GM19324 (cell line): ENCODE data around the gene PDHX.

Source experiments
- ATAC-seq: cut with Tn5 transposase; IDR thresholded peaks from one replicate; pipeline ENCODE4 v1.9.1; 2021; ENCODE audit warnings: mild to moderate bottlenecking, moderate library complexity; ENCODE audit not compliant: unreplicated experiment, low FRiP score

PDHX gene

DNA sequence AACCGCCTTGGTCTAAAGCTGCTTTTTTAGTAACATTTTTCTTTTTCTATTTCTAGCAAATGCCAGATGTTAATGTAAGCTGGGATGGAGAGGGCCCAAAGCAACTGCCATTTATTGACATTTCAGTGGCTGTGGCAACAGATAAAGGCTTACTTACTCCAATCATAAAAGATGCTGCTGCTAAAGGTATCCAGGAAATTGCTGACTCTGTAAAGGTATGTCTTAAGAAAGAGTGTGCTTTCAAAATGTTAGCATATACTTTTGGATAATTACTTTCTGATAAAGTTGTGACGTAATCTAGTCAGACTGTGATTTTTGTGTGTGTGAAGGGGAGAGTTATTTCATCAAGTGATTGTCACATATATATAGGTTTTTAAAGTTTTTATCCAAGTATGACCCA, 68.1 kb downstream of the PDHX start:
- no peak for ATAC-seq

DNA sequence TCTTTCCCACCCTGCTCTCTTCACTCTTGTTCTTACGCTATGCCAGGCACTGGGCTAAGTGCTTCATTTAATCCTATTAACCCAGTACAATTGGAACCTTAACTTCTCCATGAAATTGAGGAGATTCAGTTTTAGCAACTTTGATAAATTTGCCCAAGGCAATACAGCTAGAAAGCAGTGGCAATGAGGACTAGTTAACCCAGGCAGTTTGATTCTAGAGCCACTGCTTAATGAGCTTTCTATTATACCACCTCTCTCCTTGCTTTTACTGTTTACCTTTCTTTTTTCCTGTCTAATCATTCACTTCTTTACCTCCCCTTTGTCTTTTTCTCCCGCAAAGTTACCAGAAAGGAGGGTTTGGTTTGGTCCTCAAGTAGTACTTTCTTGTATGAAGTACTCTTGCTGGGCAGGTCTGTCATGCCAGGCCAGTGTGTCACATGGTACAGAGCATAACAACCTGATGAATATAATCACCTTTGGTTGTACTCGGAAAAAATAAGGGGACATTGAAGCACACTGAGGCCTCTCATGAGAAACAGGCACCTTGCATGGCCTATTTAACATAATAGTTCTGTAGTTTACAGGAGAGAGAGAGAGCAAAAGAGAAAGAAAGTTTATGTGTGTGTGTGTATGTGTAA, 70.6 kb downstream of the PDHX start:
- ATAC-seq: no peak

DNA sequence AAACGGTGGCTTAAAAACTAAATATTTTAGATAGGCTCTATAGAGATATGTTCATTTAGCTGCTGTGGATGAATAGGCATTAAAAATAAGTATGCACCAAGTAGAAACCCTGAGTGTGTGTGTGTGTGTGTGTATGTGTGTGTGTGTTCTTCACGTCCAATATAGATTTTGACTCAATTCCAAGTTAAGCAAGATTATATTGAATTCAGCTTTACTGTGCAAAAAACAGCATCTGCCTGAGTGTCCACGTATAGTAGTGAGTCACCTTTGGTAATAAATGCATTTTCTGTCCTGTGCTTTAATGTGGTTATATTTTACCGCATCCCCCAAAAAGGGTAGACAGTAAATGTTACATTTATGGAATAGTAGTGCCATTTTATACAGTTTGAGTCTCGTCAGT, 71.2 kb downstream of the PDHX start:
- ATAC-seq: no peak

DNA sequence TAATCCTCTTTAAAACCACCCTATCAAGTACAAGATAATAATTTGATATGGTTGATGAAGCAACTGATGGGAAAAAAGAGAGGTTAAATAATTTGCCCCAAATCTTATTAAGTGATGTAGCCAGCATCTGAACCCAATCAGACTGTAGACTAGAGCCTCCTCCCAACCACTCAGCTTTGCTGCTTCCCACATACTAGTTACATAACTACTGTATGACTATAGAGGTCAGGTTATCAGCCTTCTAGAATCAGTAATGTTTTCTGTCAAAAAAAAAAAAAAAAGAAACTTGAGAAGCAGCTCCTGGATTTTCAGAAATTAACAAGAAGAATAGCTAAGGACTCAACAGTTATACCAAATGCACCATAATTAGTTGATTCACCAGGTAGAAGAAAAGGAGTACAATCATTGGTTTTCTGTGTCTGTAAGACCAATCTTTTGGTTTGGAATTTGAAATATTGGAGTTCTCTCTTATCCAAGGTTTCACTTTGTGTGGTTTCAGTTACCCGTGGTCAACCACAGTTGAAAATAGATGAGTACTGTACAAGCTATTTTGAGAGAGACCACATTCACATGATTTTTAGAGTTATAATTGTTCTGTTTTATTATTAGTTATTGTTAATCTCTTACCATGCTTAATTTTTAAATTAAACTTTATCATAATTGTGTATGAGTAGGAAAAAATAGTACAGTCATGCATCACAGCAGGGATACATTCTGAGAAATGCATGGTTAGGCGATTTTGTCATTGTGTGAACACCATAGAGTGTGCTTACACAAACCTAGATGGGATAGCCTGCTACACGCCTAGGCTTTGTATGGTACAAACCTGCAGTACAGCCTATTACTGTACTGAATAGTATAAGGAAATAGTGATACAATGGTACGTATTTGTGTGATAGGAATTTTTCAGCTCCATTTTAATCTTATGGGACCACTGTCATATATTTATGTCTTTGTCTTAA, 72.2 kb downstream of the PDHX start:
- no peak for ATAC-seq

DNA sequence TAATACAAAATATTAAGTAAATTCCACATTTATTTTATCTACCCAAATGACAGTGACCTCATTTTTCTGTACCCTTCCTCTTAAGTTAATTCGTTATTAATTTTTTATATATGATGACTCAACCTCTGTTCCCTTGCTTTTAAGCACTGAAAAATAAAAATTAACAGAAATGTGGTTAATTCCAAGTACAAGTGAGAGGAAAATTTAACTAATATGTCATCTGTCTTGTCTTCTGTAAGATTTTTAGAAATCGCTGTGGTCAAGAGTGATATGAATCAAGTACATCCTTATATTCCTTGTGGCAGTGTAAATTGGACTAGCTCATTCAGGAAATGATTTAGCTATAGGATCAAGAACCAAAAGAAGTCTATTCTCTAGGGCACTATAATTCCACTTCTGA, 74.5 kb downstream of the PDHX start:
- ATAC-seq: no peak

DNA sequence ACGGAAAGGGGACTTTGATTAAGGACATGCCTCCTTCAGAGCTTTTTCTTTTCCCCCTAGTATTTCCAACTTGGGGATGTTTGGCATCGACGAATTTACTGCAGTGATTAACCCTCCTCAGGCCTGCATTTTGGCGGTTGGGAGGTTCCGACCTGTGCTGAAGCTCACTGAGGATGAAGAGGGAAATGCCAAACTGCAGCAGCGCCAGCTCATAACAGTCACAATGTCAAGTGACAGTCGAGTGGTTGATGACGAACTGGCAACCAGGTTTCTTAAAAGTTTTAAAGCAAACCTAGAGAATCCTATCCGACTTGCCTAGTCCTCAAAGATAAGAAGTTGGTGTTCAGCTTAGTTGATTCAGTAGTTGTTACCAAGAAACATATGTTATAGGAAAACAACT, 78.4 kb downstream of the PDHX start:
- no peak for ATAC-seq

DNA sequence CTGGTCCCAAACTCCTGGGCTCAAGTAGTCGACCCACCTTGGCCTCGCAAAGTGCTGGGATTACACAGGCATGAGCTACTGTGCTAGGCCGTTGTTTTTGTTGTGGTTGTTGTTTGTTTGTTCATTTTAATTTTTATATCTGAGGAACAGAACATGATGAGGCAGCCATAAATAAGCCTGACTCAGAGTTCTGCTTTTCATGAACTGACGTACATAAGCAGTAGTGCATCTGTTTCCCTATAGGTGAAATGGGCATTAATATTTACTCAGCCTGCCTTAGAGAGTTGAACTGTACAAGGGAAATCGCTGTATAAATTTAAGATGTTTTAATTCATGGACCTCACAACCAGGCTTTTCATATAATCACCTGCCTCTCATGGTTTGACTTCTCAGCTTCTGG, 80.5 kb downstream of the PDHX start:
- no peak for ATAC-seq

DNA sequence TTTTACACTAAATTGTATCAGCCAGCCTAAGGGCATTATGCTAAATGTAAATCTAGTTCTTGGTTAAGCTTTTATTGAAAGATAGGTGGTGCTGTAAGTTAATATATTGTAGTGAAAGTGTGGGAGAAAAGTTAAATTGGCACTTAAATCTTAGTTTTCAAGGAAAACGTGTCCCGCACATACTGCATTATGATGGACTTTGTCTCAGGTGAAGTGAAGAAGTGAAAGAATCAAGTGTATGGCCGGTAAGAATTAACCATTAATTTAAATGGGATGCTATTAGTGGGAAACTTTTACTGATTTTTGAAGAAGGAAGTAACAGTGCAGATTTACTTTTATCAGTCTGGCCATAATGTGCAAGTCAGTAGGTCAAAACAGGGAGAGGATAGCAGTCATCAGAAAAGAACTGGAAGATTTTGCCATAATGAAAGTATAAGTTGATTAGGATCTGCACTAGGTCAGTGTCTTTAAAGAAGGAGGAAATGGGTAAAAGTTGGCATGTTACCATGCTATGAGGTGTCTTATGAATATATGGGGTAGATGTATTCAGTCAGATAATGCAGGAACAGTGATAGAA, 81.6 kb downstream of the PDHX start:
- no peak for ATAC-seq

DNA sequence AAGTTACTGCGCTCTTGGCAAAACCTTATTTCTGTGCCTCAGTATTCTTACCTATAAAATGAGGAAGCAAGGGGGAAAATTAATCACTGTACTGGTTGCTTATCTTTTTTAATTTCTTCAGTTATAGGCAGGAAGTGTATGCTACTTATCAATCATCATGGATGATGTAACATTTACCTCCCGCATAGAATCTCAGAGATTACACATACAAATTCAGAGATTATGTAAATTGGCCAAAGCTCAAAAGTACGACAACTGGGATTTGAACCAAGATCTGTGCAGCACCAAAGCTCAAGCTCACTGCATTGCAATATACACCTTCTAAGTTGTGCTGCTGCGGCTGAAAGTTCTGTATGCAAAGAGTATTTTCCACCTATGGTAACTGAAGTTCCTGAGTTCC, 83.0 kb downstream of the PDHX start:
- ATAC-seq: no peak

DNA sequence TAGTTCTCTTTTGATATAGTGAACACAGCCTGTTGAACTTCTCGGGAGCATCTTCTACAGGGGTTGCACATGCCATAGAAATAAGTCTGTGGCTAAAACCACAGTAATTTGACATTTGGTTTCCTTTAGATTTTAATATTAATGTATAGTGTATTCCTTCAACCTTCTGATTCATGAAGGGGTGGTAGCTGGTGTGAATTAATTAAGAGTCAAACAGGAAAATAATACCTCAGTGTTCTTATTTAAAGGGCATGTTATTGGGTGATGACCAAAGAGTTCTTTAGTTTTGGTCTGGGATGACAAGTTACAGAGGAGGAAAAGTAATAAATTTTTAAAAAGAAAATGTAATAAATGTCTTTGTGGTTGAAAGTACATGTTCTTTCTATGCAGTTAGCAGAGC, 86.8 kb downstream of the PDHX start:
- no peak for ATAC-seq

DNA sequence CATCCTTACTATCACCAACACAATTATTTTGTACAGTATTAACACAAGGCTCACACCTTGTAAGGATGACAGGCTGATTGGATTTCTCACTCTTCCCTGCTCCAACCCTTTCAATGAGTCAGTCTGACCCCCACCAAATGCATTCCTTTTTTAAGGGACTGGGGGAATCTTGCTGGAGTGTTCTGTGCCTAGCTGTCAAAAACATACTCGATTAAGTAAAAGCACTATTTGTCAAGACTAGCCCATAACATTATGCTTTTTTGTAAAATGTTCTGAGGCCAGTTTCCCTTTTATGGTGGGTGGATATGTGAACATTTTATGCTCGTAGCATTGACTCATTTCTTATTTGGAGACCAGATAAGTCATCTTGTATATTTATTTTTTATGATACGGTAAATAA, 87.2 kb downstream of the PDHX start:
- ATAC-seq: no peak

DNA sequence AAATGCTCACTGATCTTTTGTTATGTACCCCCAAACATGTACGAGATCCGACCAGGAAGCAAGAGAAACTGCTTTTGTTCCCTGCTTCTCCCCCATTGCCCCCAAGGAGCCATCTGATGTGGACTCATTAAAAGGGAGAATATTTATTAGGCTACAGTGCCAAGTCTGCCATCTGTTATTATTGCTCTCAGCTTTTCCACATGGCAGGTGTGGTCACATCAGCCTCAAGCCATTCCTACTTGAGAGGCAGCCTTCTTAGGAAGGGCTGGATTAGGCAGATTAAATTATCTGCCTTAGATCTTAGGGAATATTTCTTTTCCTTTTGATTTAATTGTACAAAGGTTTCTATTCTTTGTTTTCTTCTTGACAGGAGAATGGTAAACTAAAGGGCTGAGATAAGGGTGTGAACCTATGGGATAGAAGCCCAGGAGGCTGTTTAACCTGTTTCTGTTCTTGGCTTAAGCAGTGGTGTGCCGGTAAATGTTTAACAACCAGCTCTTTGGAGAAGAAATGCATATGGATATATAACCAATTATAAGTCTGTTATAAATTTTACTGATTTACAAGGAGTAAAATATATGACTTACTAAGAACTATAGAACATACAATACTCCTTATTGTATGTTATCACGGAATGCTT, 88.8 kb downstream of the PDHX start:
- ATAC-seq: no peak

DNA sequence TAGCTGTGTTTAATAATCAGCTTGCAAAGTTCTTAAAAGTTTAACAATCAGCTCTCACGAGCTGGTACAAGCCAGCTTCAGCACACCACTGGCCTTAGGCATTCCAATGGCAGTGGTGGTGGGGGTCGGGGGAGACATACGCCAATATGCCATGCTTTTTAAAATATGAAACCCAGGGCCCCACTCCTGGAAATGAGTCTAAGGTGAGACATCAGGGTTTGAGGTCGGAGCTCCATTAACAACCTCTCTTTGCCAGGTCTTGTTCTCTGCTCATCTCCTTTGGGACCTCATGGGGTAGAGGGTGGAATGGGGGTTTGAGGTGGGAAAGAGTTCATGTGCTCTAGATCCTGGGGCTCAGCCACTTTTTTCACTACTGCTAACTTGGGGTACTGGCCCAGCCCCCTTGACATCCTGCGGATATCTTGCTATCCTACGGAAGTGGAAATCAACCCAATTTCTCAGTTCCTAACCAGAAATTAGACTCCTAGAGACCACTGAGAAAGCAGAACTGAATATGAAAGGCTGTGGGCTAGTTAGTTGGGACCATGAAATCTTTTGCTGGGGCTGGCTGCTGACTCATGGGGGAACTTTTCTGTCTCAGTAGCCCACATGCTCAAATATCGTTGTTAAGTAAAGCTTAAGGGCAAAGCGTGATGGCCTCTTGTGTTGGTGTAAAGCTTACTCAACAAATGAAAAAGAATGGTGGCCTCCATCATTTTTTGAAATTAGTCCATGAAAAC, 90.1 kb downstream of the PDHX start:
- ATAC-seq: peak; percentile 82

DNA sequence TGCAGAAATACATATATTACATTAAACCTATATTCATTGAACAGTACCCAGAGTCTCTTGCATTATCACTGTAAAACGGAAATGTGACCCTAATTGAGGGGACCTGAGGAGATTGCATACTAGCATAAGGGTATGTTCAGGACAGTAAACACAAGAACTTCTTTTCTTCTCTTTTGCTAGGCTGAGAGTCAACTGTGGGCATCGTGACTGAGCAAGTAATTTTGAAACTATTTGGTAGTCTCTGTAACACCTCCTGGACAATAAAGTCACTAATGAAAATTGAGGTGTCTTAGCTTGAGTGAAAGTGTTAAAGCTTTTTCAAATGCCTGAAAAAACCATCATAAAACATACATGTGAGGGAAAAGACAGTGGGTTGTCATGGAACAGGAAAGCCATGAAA, 90.9 kb downstream of the PDHX start:
- ATAC-seq: peak; percentile 31

DNA sequence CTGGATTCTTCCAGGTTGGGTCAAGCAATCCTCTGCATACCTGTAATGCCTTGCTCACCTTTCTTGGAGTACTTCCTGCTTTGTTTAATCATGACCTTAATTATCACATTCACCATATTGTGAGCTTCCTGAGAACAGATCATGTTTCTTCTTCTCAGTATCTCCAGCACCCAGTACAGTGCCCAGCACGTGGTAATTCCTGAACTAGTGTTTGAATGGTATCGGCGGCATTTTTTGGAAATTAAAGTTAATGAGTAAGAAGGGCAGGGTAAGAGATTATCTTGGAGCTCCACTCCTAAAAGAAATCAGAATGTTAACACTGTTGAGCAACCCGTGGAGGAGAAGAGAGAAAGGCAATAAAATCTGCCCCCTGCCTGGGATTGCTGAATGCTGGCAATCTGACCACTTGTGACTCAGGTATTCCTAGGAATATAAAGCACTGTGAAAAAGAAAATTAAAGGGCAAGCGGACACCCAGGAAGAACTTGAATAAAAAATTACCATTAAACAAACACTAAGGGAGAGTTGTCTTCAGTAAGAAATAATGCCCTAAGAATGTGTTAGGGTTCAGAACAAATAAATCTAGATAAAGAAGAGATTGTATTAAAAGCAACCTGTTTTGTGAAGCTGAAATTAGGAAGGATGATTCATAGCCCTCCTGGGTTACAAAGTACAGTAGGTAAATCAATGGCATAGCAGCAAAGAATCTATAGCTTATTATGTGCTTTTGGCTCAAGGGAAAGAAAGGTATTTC, 92.9 kb downstream of the PDHX start:
- no peak for ATAC-seq

DNA sequence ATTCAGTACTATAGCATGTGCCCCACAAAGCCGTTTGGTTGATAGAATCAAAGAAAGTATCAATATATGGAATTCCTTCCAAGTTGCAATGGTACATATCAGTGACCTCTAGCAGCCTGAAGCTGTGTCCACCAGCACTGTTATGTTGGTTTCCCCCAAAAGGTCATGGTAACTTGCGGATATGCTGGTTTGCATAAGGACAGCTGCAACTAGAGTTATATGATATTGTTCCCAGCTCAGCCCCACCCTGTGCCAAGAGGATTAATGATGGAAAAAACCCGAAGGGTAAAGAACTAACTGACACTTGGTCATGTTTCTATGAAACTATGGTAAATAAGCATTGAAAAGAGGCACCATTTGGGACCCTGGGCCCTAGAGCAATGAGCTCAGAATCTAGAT, 93.5 kb downstream of the PDHX start:
- ATAC-seq: no peak

DNA sequence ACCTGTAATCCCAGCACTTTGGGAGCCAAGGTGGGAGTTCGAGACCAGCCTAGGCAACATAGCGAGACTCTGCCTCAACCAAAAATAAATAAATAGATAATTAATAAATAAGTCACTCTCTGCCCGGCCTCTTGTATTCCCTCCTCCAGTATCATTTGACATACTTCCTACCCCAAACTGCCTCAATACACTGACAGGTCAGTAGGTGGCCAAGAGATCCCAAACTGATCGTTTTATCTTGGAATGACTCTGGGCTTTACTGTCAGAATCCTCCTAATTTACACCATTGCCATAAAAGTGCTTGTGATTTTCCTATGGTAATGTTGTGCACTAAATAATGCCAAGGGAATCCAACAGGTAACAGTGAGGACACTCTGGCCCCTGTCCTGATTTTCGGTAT, 94.2 kb downstream of the PDHX start:
- no peak for ATAC-seq

DNA sequence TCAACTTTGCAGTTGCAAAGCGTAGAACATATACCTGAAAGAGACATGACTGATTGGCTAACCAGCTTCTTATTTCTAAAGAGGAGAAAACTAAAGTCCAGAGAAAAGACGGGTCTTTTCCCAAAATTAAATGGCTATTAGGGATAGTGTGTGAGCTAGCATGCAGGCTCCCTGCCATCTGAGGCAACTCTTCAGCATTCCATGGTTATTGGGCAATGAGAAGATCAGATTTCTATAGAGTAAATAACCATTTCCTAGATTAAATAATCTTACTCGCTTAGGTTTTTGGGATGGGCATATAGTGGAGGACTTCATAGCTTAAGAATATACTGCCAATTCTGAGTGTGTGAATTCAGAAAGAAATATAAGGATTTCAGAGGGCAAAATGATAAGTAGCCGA, 95.0 kb downstream of the PDHX start:
- ATAC-seq: no peak

DNA sequence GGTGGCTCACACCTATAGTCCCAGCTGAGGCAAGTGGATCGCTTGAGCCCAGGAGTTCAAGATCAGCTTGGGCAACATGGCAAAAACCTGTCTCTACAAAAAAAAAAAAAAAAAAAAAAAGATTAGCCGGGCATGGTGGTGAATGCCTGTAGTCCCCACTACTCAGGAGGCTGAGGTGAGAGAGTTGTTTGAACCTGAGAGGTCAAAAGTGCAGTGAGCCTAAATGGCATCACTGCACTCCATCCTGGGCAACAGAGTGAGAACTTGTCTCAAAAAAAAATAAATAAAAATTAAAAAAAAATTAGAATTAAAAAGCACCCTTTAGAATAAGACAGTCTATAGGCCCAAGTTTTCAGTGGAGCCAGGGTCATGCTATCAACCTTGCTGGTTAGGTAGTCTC, 95.5 kb downstream of the PDHX start:
- no peak for ATAC-seq
